Tongue (tissue), 2 donors: Measurements from ENCODE around the gene IMPDH2. TPM values are rescaled to one million over a fixed set of nuclear protein-coding genes. Genes with fewer than 3 reads are reported as not detected.
"Not testable (repeated sequence)": the region's sequence is repeated elsewhere in the genome, so short reads cannot be mapped to it uniquely, and the experiment has no call there.

Experiments used
- DNase-seq: peaks from one replicate; pipeline ENCODE4 v3.0.0-alpha.2; 2015
- total RNA-seq: library from RNA; depleted of rRNA; stranded (reverse); fragments of >200 nt; gene quantifications from one replicate; pipeline ENCODE4 v1.2.3, GENCODE V29; 2014

The IMPDH2 gene
- total RNA-seq, 1 donor from 2014 or later = 195 TPM

DNA sequence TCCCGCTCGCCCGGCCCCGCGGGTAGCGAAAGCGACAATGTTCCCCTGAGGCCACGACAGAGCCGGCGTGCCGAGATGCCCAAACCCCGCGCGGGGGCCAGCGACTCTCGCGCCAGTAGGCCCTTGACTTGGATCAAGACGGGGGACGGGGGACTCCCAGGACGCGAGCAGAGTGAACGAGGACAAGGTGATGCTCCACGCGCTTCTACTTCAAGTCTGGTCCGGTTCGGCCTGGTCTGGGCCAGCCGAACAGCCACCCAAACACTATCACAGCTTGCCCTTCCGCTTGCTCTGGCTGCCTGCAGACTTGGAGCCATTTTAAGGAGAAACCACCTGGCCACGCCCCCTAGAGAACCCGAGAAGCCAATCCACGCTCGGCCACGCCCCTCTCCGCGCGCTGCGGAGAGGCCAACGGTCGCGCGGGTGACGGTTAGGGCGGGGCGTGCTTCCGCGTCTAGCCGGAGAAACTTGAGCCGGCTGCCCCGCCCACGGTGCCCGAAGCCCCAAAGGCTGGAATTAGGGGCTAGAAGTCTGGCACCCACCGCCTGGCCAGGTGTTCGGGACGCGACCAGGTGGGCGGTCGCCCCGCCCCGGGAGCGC, 7.9 kb downstream of the IMPDH2 start:
- DNase-seq = peak; percentile 99

DNA sequence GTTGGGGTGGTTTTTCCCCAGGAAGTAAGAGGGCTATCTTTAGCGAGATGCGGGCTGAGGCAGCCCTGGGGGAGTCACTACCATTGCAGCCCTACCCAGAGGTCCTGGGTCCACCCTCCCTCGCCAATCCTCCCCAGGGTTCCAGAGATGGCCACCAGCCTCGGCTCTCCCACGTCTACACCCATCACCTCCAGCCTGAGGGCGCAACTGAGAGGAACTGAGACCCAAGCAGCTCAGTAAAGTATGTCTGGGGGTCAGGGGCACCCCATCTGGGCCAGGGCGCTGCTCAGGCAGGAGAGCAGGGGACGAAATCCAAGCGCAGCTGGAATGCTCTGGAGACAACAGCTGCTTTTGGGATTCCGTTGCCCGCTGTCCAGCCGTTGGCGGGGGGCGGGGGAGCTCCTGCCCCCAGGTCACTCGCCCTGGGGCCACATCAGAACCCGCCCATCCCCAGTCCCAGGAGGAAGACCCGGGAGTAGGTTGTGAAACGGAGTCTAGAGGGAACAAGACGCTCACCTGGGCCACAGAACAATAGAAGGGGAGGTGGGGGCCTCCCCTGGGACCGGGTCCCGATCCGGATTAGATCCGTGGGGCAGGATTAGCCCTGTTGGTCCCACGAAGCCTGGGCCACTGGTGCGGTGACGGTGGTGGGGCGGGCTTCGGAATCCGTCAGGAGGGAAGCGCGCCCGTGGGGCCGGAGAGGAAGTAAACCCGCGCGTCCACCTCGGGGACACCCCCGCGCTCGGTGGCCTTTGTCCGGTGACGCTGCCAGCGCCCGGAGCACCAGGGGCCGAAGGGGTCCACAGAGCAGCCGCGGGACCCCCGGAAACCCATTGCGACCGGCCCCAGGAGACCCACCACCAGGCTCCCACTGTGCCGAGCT, 8.6 kb downstream of the IMPDH2 start:
- peak; percentile 35 for DNase-seq

DNA sequence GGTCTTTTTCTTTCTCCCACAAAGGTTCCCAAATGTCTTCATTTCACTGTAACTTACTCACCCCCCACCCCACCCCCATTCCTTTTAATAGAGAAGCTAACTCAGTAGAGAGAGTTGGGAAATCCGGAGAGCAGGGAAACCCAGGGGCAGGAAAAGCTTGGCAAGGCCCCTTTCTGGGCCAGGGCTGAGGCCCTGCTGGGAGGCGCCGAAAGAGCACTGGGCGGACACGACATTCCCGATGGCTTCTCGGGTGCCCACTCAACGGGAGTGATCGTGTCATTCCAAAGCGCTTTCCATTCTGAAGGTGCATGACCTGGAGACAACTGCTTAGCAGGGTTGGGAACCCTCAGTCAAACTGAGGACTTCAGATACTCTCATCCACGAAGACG, 9.3 kb downstream of the IMPDH2 start:
- no peak for DNase-seq

DNA sequence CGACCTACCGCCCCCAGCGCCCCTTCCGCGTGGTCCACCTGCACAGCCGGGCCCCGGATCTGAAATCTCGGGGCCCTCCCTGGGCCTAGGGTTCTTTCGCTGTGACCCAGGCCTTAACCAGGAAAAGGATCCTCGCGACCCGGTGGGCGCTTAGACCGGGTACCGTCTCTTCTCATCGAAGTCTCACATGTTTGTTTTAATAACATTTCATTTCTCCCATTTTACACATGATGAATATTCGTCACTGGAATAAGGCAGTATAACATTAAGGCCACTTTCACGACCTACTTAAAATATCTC, 10.5 kb downstream of the IMPDH2 start:
- DNase-seq = no peak

DNA sequence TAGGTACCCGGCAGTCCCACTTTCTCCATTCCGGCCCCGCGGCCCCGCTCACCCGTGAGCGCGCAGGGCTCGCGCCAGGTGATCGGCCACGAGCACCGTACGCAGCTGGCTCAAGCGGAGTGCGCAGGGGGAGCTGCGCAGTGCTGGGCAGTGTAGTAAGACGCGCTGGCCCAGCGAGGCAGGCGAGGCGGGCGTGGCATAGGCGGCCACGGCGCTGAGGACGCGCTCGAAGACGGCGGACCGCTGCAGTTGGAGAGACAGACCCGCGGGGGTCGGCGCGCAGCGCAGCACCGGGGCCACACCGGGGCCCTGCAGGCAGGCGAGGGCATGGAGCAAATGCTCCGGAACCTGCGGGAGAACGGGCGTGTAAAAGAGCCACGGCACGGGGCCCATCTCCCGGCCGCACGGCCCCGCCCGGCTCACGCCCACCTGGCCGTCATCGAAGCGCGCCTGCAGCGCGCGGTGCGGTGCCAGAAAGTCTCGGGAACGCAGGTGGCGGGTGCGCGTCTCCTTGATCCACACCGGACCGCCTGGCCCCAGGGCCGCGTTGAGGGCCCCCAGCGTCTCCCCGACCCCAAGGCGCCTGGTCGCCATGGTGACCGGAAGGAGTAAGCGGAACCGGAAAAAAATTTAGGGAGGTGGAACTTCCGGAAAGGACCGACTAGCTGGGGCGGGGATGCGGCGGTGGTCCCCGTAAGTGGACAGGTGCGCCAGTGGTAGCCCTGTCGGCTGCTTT, 11.1 kb downstream of the IMPDH2 start, which contains the start of gene DALRD3:
DALRD3 (minus strand) TSS at position 610 of the 736 bp plus-strand sequence; CDS start at position 594, 16 bp downstream.
- peak; percentile 82 for DNase-seq

DNA sequence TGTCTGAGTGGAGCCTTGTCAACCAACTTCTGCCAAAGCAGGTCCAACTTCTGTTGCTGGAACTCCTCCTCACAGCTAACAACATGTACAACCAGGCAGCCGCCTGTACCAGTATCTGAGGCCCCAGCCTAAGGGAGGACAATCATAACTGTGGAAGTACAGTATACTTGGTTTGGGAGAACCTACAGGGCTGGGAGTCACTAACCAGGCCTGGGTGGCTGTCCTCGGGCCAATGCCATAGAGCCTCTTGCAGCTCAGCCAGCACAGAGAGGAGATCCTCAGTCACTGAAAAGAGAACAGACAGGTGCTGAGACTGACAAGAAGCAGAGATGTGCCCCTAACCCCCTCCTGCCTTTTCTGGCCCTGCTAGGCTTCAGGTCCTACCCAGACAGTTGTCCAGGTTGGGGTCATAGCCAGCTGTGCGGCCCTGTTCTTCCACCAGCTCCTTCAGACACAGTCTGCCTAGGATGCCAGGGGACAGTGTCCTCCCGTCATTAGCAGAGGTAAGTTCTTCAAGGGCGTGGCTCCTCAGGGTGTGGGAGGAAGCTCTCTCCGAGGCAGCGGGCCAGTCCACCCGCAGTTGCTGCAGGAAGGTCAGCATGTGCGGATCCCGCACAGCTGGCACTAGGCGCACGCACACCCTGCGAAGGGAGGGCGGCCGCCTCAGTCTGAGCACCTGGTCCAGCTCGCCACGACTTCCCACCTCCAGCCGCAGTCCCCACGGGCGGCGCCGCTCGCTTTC, 11.8 kb downstream of the IMPDH2 start:
- peak; percentile 17 for DNase-seq

DNA sequence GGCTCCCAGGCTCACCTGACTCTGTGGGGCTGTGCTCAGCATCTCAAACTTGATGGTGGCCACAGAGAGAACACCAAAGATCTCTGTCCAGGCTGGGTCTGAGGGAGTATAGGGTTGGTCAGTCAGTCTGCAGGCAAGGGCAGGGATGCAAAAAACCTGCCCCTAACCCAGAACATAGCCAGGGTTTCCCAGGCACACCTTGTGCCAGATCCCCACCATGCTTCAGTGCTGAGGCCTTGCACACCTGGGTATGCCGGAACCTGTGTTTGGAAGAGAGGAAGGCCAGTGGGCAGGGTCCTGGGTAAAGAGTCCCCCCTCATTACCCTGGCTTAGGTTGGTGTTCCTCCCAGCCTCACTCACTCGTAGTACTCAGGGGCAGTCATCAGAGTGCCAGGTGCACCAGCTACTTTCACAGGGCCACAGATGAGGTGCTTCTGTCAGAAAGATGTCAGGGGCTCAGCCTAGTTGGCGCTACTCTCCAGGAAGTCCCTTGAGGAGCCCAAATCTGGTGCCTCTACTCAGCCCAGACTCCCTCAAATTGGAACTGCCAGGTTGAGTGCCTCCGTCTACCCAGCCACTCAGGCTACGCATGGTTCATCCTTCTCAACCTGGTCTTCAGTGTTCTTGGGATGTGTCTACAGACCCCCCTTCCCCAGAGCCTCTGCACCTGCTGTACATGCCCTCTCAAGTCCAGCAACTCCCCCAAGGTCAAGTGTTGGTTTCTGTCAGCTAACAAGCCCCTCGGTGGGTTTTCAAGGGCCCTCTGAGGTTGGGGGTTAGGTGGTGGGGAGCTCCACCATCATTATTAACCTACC, 12.6 kb downstream of the IMPDH2 start:
- DNase-seq = no peak

DNA sequence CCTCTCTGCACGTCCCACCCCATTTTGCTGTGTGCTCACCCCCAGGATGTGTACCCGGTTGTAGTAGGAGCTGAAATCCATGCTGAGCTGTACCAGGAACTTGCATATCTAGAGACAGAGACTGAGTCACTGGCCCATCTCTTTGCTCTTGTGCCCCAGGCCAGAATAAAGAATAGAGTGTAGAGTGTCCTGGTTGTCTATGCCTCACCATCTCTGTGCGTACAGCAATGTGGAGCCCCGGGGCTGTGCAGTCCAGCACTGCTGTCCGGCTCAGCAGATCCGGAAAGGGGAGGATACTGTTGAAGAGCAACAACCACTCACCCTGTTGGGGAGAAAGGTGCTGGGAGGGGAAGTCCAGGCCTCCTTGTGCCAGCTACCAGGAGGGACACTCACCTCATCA, 13.4 kb downstream of the IMPDH2 start:
- no peak for DNase-seq

DNA sequence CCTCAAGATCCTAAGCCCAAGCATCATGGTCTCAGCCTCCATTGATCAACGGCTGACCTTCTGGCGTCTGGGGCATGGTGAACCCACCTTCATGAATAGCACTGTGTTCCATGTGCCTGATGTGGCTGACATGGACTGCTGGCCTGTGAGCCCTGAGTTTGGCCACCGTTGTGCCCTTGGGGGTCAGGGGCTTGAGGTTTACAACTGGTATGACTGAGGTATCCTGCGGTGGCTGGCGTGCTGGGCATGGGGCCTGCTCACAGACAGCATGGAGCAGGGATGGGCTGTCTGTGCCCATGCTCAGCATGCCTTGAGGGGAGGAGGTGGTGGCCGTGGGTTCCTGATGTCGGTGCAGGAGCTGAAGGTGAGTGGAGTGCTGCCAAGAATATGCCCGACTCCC, 14.1 kb downstream of the IMPDH2 start:
- DNase-seq = no peak

DNA sequence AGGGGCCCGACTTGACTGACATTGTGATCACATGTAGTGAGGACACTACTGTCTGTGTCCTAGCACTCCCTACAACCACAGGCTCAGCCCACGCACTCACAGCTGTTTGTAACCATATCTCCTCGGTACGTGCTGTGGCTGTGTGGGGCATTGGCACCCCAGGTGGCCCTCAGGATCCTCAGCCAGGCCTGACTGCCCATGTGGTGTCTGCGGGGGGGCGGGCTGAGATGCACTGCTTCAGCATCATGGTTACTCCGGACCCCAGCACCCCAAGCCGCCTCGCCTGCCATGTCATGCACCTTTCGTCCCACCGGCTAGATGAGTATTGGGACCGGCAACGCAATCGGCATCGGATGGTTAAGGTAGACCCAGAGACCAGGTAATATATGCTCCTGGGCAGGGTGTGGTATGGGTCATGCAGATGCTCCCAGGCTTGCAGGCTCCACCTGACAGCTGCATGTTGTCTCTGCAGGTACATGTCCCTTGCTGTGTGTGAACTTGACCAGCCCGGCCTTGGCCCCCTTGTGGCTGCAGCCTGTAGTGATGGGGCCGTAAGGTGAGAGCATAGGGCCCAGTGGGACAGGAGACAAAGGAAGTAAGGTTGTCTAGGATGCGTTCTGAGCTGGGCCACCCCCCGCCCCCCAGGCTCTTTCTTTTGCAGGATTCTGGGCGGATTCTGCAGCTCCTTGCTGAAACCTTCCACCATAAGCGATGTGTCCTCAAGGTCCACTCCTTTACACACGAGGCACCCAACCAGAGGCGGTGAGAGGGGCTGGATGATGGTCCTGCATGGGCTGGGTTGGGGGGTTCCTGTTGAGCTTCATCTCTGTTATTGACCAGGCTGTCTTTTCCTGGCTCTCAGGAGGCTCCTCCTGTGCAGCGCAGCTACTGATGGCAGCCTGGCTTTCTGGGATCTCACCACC, 15.2 kb downstream of the IMPDH2 start:
- no peak for DNase-seq

DNA sequence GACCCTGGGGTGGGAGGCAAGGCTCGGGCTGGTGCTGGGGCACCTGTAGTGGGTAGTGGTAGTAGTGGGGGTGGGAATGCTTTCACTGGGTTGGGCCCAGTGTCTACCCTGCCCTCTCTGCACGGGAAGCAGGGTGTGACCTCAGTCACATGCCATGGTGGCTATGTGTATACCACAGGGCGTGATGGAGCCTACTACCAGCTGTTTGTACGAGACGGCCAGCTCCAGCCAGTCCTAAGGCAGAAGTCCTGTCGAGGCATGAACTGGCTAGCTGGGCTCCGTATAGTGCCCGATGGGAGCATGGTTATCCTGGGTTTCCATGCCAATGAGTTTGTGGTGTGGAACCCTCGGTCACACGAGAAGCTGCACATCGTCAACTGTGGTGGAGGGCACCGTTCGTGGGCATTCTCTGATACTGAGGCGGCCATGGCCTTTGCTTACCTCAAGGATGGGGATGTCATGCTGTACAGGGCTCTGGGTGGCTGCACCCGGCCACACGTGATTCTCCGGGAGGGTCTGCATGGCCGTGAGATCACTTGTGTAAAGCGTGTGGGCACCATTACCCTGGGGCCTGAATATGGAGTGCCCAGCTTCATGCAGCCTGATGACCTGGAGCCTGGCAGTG, 16.0 kb downstream of the IMPDH2 start:
- no peak for DNase-seq

DNA sequence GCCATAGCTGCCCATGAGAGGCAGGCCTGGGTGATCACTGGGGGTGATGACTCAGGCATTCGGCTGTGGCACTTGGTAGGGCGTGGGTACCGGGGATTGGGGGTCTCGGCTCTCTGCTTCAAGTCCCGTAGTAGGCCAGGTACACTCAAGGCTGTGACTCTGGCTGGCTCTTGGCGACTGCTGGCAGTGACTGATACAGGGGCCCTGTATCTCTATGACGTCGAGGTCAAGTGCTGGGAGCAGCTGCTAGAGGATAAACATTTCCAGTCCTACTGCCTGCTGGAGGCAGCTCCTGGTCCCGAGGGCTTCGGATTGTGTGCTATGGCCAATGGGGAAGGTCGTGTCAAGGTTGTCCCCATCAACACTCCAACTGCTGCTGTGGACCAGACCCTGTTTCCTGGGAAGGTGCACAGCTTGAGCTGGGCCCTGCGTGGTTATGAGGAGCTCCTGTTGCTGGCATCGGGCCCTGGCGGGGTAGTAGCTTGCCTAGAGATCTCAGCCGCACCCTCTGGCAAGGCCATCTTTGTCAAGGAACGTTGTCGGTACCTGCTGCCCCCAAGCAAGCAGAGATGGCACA, 16.7 kb downstream of the IMPDH2 start:
- peak; percentile 40 for DNase-seq

DNA sequence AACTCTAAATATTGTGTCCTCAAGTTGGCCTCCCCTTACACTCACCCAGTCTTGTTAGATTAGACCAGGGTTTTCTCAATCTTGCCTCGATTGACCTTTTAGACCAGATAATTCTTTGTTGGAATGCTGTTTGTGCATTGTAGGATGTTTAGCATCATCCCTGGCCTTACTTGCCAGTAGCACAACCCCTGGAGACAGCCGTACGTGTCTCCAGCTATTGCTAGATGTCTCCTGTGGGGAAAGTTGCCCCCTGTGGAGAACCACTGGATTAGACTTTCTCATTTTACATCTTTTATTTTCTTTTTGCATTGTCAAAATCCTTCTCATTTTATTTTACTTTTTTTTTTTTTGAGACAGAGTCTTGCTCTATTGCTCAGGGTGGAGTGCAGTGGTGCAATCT, 19.8 kb downstream of the IMPDH2 start:
- DNase-seq = no peak

DNA sequence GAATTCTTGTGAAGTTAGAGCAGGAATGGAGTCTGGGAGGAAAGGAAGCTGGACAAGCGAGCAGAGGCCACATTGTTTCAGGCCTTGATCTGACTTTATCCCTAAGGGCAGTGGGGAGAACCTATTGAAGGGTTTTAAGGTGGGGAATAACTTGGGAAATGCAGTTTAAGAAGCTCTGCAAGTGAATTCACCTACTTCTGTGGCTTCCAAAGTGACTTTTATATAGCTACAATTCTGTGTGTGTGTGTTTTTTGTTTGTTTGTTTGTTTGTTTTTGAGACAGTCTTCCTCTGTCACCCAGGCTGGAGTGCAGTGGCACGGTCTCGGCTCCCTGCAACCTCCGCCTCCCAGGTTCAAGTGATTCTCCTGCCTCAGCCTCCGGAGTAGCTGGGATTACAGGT, 20.6 kb downstream of the IMPDH2 start:
- not testable (repeated sequence) for DNase-seq

DNA sequence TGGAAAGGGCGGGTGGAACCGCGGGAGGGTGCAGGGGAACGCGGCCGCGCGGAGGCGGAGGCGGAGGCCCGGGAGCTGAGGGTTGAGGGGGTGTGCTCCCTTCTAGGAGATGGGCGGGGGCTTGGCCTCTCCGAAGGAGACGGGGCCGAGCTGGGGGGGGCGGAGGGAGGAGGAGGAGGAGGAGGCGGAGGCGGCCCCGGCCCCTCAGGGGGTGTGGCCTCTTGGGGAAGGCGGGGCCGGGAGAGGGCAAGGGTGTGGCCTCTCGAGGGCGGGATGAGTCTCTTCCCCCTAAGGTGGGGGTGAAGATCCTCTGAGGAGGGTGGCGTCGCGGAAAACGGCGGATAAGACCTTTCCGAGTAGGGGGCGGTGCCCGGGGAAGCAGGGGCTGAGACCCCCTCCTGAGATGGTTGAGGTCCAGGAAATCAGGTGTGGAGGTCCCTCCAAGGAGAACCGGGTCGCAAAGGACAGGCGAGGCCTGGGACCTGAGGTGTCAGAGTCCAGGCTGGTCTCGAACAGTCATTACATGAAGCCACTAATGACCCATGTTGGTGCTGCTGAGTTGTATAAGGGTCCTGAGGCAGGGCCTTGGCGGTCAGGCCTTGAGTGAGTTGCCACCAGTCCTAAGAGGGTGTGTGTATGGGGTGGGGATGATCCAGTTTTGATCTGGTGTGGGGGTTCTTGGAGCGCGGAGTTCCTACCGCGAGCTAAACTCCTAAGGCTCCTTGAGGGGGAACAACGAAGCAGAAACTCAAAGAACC, 21.2 kb downstream of the IMPDH2 start:
- peak; percentile 94 for DNase-seq

DNA sequence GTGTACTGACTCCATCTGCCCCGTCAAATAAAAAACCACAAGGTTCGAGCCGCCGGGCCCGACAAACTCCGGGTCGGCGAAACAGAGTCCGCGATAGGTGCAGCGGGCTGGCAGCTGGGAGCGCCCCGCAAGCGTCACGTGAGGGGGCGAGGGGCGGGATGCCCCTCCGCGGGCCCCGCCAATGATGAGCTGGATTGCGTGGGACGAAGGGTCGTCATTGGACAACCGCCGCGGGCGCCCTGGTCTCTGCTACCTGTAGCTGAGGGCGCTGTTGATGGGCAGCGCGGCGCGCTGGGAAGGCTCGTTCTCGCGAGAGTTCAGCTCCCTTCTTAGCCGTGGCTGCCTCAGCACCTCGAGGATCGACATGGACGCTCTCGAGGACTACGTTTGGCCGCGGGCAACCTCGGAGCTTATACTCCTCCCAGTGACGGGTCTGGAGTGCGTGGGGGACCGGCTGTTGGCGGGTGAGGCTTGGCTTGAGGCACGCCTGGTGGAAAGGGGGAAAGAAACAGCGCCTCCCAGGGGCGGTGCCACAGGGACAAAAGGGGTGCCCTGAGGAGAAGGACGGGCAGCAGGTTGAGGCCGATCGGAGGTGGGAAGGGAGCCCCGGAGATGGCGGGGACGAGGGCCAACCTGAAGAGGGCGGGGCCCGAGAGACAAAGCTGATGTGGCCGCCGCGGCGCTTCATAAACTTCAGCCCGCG, 22.0 kb downstream of the IMPDH2 start, which contains the start of gene WDR6:
WDR6 (plus strand) TSS at position 324 of the 703 bp plus-strand sequence; CDS start at position 365, 41 bp downstream.
- DNase-seq = peak; percentile 99

DNA sequence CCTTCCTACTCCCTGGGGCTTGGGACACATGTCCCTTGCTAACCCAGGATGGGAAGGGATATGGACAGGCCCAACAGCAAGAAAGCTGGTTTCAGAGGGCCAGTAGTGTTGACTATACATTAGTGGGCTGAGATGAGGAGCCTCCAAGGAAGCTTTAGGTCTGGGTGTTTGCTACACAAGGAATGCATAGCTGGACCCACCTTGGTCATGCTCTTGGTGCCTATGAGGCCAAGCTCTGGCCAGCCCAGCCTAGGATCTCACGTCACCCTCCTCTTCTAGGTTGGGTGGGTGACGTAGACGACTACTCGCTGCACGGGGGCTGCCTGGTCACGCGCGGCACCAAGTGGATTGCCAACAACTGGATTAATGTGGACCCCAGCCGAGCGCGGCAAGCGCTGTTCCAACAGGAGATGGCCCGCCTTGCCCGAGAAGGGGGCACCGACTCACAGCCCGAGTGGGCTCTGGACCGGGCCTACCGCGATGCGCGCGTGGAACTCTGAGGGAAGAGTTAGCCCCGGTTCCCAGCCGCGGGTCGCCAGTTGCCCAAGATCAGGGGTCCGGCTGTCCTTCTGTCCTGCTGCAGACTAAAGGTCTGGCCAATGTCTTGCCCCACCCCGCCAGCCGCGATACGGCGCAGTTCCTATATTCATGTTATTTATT, 22.7 kb downstream of the IMPDH2 start:
- peak; percentile 54 for DNase-seq
